Neural progenitor cell (in vitro differentiated cells): ENCODE results near the gene GRAMD1B. TPM values are rescaled to one million over a fixed set of nuclear protein-coding genes. Genes with fewer than 3 reads are reported as not detected.

ENCODE experiments used
- DNase-seq: peaks from one replicate; pipeline ENCODE4 v3.0.0-alpha.2; 2016; ENCODE audit warnings: low spot score
- H2AFZ ChIP-seq: fragments of 200-600 bp; sonication (generic); replicated peaks from 2 replicates; pipeline ENCODE4 v1.6.1; 2016; ENCODE audit warnings: antibody characterized with exemption
- H3F3A ChIP-seq: fragments of 200-600 bp; sonication (generic); 2 replicates; pipeline ENCODE4 v1.6.1; 2016; ENCODE audit warnings: antibody characterized with exemption, low read depth
- H3K27ac ChIP-seq: fragments of 200-600 bp; sonication (generic); 2 replicates; pipeline ENCODE4 v1.5.1; 2016; ENCODE audit warnings: mild to moderate bottlenecking
- H3K27me3 ChIP-seq: fragments of 200-600 bp; sonication (generic); 2 replicates; pipeline ENCODE4 v1.6.1; 2016; ENCODE audit warnings: mild to moderate bottlenecking, moderate library complexity
- H3K36me3 ChIP-seq: fragments of 200-600 bp; sonication (generic); 2 replicates; pipeline ENCODE4 v1.5.1; 2016
- H3K4me1 ChIP-seq: fragments of 200-600 bp; sonication (generic); 2 replicates; pipeline ENCODE4 v1.6.1; 2016; ENCODE audit warnings: mixed run types
- H3K4me2 ChIP-seq: fragments of 200-600 bp; sonication (generic); 2 replicates; pipeline ENCODE4 v1.6.1; 2016
- H3K4me3 ChIP-seq: fragments of 200-600 bp; sonication (generic); 2 replicates; pipeline ENCODE4 v1.5.1; 2016
- H3K79me2 ChIP-seq: fragments of 200-600 bp; sonication (generic); 2 replicates; pipeline ENCODE4 v1.6.1; 2016; ENCODE audit warnings: low read depth
- H3K9ac ChIP-seq: fragments of 200-600 bp; sonication (generic); 2 replicates; pipeline ENCODE4 v1.6.1; 2016
- H3K9me3 ChIP-seq: fragments of 200-600 bp; sonication (generic); 2 replicates; pipeline ENCODE4 v1.5.1; 2016; ENCODE audit warnings: low read depth
- H4K20me1 ChIP-seq: fragments of 200-600 bp; sonication (generic); 2 replicates; pipeline ENCODE4 v1.6.1; 2016; ENCODE audit warnings: low read depth
- H3K27ac Mint-ChIP-seq: 3 replicates; pipeline ENCODE4 v1.8.0; 2021; ENCODE audit warnings: mixed read lengths
- H3K27me3 Mint-ChIP-seq: 2 replicates; pipeline ENCODE4 v1.8.0; 2022; ENCODE audit warnings: low read depth, mild to moderate bottlenecking, inconsistent platforms, moderate library complexity, mixed read lengths; ENCODE audit not compliant: insufficient read depth
- H3K36me3 Mint-ChIP-seq: 3 replicates; pipeline ENCODE4 v1.8.0; 2021; ENCODE audit warnings: mixed read lengths
- H3K4me1 Mint-ChIP-seq: 3 replicates; pipeline ENCODE4 v1.8.0; 2021; ENCODE audit warnings: mixed read lengths
- H3K4me3 Mint-ChIP-seq: 3 replicates; pipeline ENCODE4 v1.8.0; 2021; ENCODE audit warnings: mild to moderate bottlenecking, moderate library complexity, mixed read lengths
- H3K9me3 Mint-ChIP-seq: 3 replicates; pipeline ENCODE4 v1.8.0; 2020; ENCODE audit warnings: mixed read lengths
- EZH2 ChIP-seq: fragments of 200-600 bp; sonication (generic); IDR thresholded peaks from 2 replicates; pipeline ENCODE4 v1.6.1; 2017; ENCODE audit warnings: antibody characterized with exemption, mild to moderate bottlenecking, moderate library complexity
- EZH2phosphoT487 ChIP-seq: fragments of 200-600 bp; sonication (generic); IDR thresholded peaks from 2 replicates; pipeline ENCODE4 v1.6.1; 2017; ENCODE audit warnings: antibody characterized with exemption
- total RNA-seq: library from RNA; depleted of rRNA; stranded (reverse); fragments of >200 nt; gene quantifications from 2 replicates; pipeline ENCODE4 v1.2.3, GENCODE V29; 2015; ENCODE audit warnings: low replicate concordance
- TF ChIP-seq, protein P1 (sequence below): fragments of 200-600 bp; sonication (generic); IDR thresholded peaks from 2 replicates; pipeline ENCODE4 v1.5.1; 2017; ENCODE audit warnings: antibody characterized with exemption, mild to moderate bottlenecking

The GRAMD1B gene
- total RNA-seq, 1 donor from 2014 or later: 12.6 TPM

GRCh38 chr11:123469089-123469488 lies 39.0 kb downstream of the GRAMD1B start:
- H3K36me3 Mint-ChIP-seq: peaks cover 3% of the 10 kb centered on the region
- H3K4me2 ChIP-seq: no peak overlapping the region
- peaks cover 4% of the 10 kb centered on the region for H3K4me1 Mint-ChIP-seq
- H3K4me3 Mint-ChIP-seq: no peak overlapping the region
- H3K27me3 Mint-ChIP-seq: peaks cover 2% of the 10 kb centered on the region
- H3K36me3 ChIP-seq: no peaks in the 10 kb centered on the region
- H3K4me1 ChIP-seq: peaks cover 5% of the 10 kb centered on the region
- H3K79me2 ChIP-seq: peaks cover 3% of the 10 kb centered on the region
- TF ChIP-seq EZH2phosphoT487 (no peak), EZH2 (no peak)
- TF ChIP-seq, protein P1, sequence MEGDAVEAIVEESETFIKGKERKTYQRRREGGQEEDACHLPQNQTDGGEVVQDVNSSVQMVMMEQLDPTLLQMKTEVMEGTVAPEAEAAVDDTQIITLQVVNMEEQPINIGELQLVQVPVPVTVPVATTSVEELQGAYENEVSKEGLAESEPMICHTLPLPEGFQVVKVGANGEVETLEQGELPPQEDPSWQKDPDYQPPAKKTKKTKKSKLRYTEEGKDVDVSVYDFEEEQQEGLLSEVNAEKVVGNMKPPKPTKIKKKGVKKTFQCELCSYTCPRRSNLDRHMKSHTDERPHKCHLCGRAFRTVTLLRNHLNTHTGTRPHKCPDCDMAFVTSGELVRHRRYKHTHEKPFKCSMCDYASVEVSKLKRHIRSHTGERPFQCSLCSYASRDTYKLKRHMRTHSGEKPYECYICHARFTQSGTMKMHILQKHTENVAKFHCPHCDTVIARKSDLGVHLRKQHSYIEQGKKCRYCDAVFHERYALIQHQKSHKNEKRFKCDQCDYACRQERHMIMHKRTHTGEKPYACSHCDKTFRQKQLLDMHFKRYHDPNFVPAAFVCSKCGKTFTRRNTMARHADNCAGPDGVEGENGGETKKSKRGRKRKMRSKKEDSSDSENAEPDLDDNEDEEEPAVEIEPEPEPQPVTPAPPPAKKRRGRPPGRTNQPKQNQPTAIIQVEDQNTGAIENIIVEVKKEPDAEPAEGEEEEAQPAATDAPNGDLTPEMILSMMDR: no peak
- no peak overlapping the region for H3K4me3 ChIP-seq
- H3K9ac ChIP-seq: no peak overlapping the region
- no peaks in the 10 kb centered on the region for H3F3A ChIP-seq
- H3K27me3 ChIP-seq: no peaks in the 10 kb centered on the region
- H3K27ac Mint-ChIP-seq: no peak overlapping the region
- peaks cover 6% of the 10 kb centered on the region for H3K9me3 Mint-ChIP-seq
- peaks cover 3% of the 10 kb centered on the region for H4K20me1 ChIP-seq
- no peak overlapping the region for H2AFZ ChIP-seq
- H3K9me3 ChIP-seq: no peaks in the 10 kb centered on the region
- no peak for DNase-seq
- no peak overlapping the region for H3K27ac ChIP-seq

- H3K9me3 ChIP-seq: no peaks in the 10 kb centered on the region
- Mint-ChIP-seq H3K4me1 (peaks cover 8% of the 10 kb centered on the region), H3K27ac (no peak overlapping the region), H3K9me3 (peaks cover 4% of the 10 kb centered on the region), H3K36me3 (peaks cover 3% of the 10 kb centered on the region), H3K4me3 (no peak overlapping the region), H3K27me3 (peaks cover 2% of the 10 kb centered on the region)
- H3K27me3 ChIP-seq: no peaks in the 10 kb centered on the region
- no peak for DNase-seq
- no peaks in the 10 kb centered on the region for H3K36me3 ChIP-seq
- H3K4me3 ChIP-seq: no peak overlapping the region
- H3K4me1 ChIP-seq: peaks cover 5% of the 10 kb centered on the region
- no peak overlapping the region for H3K27ac ChIP-seq
- TF ChIP-seq EZH2phosphoT487 (no peak), EZH2 (no peak)
- TF ChIP-seq, protein P1: no peak
- no peak overlapping the region for H3K9ac ChIP-seq
- peaks cover 3% of the 10 kb centered on the region for H3K79me2 ChIP-seq
- H2AFZ ChIP-seq: no peak overlapping the region
- peaks cover 3% of the 10 kb centered on the region for H4K20me1 ChIP-seq
- H3K4me2 ChIP-seq: no peak overlapping the region
- no peaks in the 10 kb centered on the region for H3F3A ChIP-seq
These were observed 39.5 kb downstream of the GRAMD1B start for GRCh38 chr11:123469586-123469985.

GRCh38 chr11:123470842-123471241 lies 40.8 kb downstream of the GRAMD1B start:
- H3K36me3 ChIP-seq: no peaks in the 10 kb centered on the region
- H3K9me3 ChIP-seq: no peaks in the 10 kb centered on the region
- H3K27ac ChIP-seq: no peak overlapping the region
- no peak for DNase-seq
- no peak overlapping the region for H3K4me2 ChIP-seq
- Mint-ChIP-seq H3K4me3 (no peak overlapping the region), H3K9me3 (peaks cover 3% of the 10 kb centered on the region), H3K36me3 (peaks cover 5% of the 10 kb centered on the region), H3K4me1 (peaks cover 21% of the 10 kb centered on the region), H3K27me3 (peaks cover 2% of the 10 kb centered on the region), H3K27ac (no peak overlapping the region)
- no peak overlapping the region for H2AFZ ChIP-seq
- H3K4me3 ChIP-seq: no peak overlapping the region
- TF ChIP-seq, protein P1: no peak
- H3K4me1 ChIP-seq: peaks cover 13% of the 10 kb centered on the region
- H4K20me1 ChIP-seq: peaks cover 3% of the 10 kb centered on the region
- peaks cover 3% of the 10 kb centered on the region for H3K79me2 ChIP-seq
- H3K27me3 ChIP-seq: no peaks in the 10 kb centered on the region
- H3K9ac ChIP-seq: no peak overlapping the region
- no peaks in the 10 kb centered on the region for H3F3A ChIP-seq
